ENCODE results near the gene APMAP.

- TF ChIP-seq, protein P1, sequence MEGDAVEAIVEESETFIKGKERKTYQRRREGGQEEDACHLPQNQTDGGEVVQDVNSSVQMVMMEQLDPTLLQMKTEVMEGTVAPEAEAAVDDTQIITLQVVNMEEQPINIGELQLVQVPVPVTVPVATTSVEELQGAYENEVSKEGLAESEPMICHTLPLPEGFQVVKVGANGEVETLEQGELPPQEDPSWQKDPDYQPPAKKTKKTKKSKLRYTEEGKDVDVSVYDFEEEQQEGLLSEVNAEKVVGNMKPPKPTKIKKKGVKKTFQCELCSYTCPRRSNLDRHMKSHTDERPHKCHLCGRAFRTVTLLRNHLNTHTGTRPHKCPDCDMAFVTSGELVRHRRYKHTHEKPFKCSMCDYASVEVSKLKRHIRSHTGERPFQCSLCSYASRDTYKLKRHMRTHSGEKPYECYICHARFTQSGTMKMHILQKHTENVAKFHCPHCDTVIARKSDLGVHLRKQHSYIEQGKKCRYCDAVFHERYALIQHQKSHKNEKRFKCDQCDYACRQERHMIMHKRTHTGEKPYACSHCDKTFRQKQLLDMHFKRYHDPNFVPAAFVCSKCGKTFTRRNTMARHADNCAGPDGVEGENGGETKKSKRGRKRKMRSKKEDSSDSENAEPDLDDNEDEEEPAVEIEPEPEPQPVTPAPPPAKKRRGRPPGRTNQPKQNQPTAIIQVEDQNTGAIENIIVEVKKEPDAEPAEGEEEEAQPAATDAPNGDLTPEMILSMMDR (IDR thresholded peaks at IDR 0.05): no peak
- no peak for TF ChIP-seq POLR2A (IDR thresholded peaks at IDR 0.05)
Observed at GRCh38 chr20:24971376-24972101, 21.0 kb downstream of the APMAP start.
